Transverse colon (tissue), 4 donors: Measurements from ENCODE around the gene P4HA3. TPM values are rescaled to one million over a fixed set of nuclear protein-coding genes. Genes with fewer than 3 reads are reported as not detected.

ENCODE experiments used
- DNase-seq: peaks from one replicate; pipeline ENCODE4 v3.0.0-alpha.2; 2019
- H3K27ac ChIP-seq, 4 donors: fragments of 200-600 bp; sonication (generic); 2 replicates each; pipeline ENCODE4 v1.5.1; 2016 to 2018; ENCODE audit warnings: inconsistent platforms in 4 of 4
- H3K27me3 ChIP-seq: fragments of 200-600 bp; sonication (generic); 2 replicates; pipeline ENCODE4 v1.5.1; 2017; ENCODE audit warnings: inconsistent platforms
- H3K36me3 ChIP-seq, 4 donors: fragments of 200-600 bp; sonication (generic); 2 replicates each; pipeline ENCODE4 v1.5.1; 2017 to 2019; ENCODE audit warnings: inconsistent platforms in 4 of 4
- H3K4me1 ChIP-seq, 4 donors: fragments of 200-600 bp; sonication (generic); 2 replicates each; pipeline ENCODE4 v1.5.1; 2017 to 2020; ENCODE audit warnings: inconsistent platforms in 4 of 4
- H3K4me3 ChIP-seq, 4 donors: fragments of 200-600 bp; sonication (generic); 1 replicate in 1 of 4; 2 replicates in 3 of 4; pipeline versions ENCODE4 v1.5.1 to v1.6.1; 2017 to 2019; ENCODE audit warnings: inconsistent platforms in 4 of 4
- H3K9me3 ChIP-seq, 2 donors: fragments of 200-600 bp; sonication (generic); 2 replicates each; pipeline ENCODE4 v1.5.1; 2017 to 2019; ENCODE audit warnings: inconsistent platforms in 2 of 2
- EP300 ChIP-seq: sonication (generic); formaldehyde crosslinking; IDR thresholded peaks from one replicate; pipeline ENCODE4 v1.6.1; 2017; ENCODE audit warnings: antibody characterized with exemption, low read depth
- POLR2A ChIP-seq: fragments of 450-650 bp; IDR thresholded peaks from one replicate; pipeline ENCODE4 v1.6.1; 2016; ENCODE audit warnings: antibody characterized with exemption, mild to moderate bottlenecking, moderate library complexity
- POLR2AphosphoS5 ChIP-seq, 3 donors: sonication (generic); formaldehyde crosslinking; IDR thresholded peaks; one replicate each; pipeline ENCODE4 v1.6.1; 2016; ENCODE audit warnings: antibody characterized with exemption in 3 of 3
- WGBS, 2 donors: methylation state at CpG; one replicate each; pipeline ENCODE4 v1.1.5; 2018; ENCODE audit warnings: low coverage in 1 of 2; 5-methylcytosine and 5-hydroxymethylcytosine counted together
- in situ Hi-C, 4 donors: fragments of 200-750 bp; cut with MboI; loops; one replicate each; pipeline versions ENCODE4 v1.15.0 to v1.15.1; 2017; ENCODE audit warnings: low sequenced_read_pairs in 3 of 4, low pct_ligation_motif_present in 1 of 4, low pct_unique_long_range_greater_than_20kb in 1 of 4
- intact Hi-C: fragments of 100-400 bp; cut with DNase I; formaldehyde crosslinking; loops from one replicate; pipeline ENCODE4 v1.15.1; 2023; ENCODE audit warnings: low total_unique reads
- total RNA-seq, 4 donors: library from RNA; depleted of rRNA; stranded (reverse); fragments of >200 nt; gene quantifications; one replicate each; pipeline ENCODE4 v1.1.0, GENCODE V29; 2016
- TF ChIP-seq, protein P1 (sequence below), 5 experiments: fragments of 200-600 bp in 3 of 5; fragments of 450-650 bp in 2 of 5; sonication (generic) in 3 of 5; IDR thresholded peaks; 1 replicate in 2 of 5; 2 replicates in 3 of 5; pipeline ENCODE4 v1.5.1; 2016 to 2017; ENCODE audit warnings: antibody characterized with exemption in 5 of 5, inconsistent platforms in 3 of 5, mild to moderate bottlenecking in 2 of 5, moderate library complexity in 1 of 5

P4HA3 gene
- total RNA-seq, 4 donors from 2014 or later: 0.27 to 0.64 (median 0.40) TPM; not detected in 1

DNA sequence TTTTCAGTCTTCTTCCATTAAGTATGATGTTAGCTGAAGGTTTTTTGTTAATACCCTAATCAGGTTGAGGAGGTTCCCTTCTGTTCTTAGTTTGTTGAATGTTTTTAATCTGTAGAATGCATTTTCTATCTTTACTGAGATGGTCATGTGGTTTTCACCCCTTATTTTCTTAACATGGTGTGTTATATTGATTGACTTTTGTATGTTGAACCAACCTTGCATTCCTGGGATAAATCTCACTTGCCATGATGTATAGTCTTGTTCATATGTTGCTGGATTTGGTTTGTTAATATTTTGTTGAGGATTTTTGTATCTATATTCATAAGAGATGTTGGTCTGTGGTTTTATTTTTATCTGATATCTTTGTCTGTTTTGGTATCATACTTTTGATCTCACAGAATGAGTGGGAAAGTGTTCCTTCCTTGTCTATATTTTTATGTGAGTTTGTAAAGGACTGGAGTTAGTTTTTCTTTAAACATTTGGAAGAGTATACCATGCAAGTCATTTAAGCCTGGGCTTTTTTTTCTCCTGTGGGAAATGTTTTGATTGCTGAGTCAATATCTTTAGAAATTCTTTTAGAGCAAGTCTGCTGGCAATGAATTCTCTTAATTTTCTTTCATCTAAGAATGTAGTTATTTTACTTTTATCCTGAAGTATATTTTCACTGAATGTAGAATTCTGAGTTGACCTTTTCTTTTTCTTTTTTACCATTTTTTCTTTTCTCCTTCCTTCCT is 5.5 kb upstream of the P4HA3 start:
- no peaks in the 10 kb centered on the region for H3K27me3 ChIP-seq
- no peak for DNase-seq
- in situ Hi-C loops: no loop called here

DNA sequence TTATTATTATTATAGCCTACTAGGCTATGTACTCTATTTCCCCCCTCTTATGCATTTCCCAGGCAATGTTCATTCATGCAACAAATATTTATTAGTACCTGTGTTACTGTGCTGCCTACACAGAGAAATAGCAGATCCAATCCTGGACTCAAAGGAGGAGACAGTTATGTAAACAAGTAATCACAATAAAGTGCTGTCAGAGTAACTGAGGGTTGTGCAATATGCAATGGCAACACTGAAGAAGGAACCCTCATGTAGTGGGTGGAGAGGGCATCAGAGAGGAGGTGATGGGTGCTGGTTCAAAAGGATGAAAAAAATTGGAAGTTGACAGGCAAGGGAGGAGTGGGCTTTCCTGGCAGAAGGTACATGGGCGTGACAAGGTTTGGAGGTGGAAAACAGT is 886 bp upstream of the P4HA3 start:
- Histone ChIP-seq H3K27me3 (no peaks in the 10 kb centered on the region), H3K4me1 (peaks cover 5 to 7% (median 6%) of the 10 kb centered on the region in 4 donors), H3K27ac (no peak overlapping the region), H3K4me3 (no peak overlapping the region), H3K36me3 (no peaks in the 10 kb centered on the region), H3K9me3 (peaks cover 12 to 15% of the 10 kb centered on the region in 2 donors)
- DNase-seq: no peak
- in situ Hi-C loops (no loop called here), intact Hi-C loops (loop anchor here (5.0 kb wide), 1 partner anchor 65 kb away; no protein-coding TSS in a partner anchor)
- 67 to 86% methylated on average over 1 of the region's 1 CpG for WGBS, 2 donors
- no peak for TF ChIP-seq EP300
- TF ChIP-seq POLR2AphosphoS5 (IDR thresholded peaks at IDR 0.05): no peak
- TF ChIP-seq, protein P1, sequence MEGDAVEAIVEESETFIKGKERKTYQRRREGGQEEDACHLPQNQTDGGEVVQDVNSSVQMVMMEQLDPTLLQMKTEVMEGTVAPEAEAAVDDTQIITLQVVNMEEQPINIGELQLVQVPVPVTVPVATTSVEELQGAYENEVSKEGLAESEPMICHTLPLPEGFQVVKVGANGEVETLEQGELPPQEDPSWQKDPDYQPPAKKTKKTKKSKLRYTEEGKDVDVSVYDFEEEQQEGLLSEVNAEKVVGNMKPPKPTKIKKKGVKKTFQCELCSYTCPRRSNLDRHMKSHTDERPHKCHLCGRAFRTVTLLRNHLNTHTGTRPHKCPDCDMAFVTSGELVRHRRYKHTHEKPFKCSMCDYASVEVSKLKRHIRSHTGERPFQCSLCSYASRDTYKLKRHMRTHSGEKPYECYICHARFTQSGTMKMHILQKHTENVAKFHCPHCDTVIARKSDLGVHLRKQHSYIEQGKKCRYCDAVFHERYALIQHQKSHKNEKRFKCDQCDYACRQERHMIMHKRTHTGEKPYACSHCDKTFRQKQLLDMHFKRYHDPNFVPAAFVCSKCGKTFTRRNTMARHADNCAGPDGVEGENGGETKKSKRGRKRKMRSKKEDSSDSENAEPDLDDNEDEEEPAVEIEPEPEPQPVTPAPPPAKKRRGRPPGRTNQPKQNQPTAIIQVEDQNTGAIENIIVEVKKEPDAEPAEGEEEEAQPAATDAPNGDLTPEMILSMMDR (IDR thresholded peaks at IDR 0.05): no peak
- TF ChIP-seq POLR2A: no peak

More for the DNA sequence above, 5.5 kb upstream of the P4HA3 start:
- H3K27ac ChIP-seq: no peak overlapping the region
- H3K4me1 ChIP-seq: peaks cover 0 to 4% (median 0%) of the 10 kb centered on the region in 4 donors
- H3K9me3 ChIP-seq: peaks cover 16 to 20% of the 10 kb centered on the region in 2 donors
- H3K4me3 ChIP-seq: no peak overlapping the region
- intact Hi-C loops: no loop called here
- TF ChIP-seq EP300 (no peak), POLR2AphosphoS5 (IDR thresholded peaks at IDR 0.05) (no peak)
- H3K36me3 ChIP-seq: no peaks in the 10 kb centered on the region

DNA sequence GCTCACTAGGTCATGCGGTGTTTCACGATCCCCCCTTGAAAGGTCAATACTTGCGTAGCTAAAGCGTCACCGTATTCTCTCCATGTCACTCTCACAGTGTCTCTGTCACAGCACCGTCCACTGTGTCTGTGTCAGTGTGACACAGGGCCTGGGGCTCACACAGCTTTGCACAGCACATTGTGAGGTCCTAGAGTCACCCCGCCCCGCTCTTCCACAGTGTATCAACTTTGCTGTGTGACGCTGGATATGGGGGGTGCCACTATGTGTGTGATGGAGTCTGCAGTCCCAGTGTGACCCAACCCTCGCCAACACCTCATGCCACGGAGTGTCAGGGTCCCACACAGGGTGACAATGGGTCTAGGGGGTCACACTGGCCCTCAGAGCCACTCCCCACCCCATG is 583 bp downstream of the P4HA3 start:
- DNase-seq: no peak
- WGBS, 2 donors: 76 to 84% methylated on average over 5 to 11 of the region's 11 CpGs
- intact Hi-C loops (loop anchor here (5.0 kb wide), 1 partner anchor 64 kb away; no protein-coding TSS in a partner anchor), in situ Hi-C loops (no loop called here)
- peak overlapping the region in 2 of 4 donors; percentile 44 to 56 for H3K4me3 ChIP-seq
- H3K27ac ChIP-seq: no peak overlapping the region
- no peak for TF ChIP-seq POLR2A
- no peak for TF ChIP-seq EP300
- TF ChIP-seq POLR2AphosphoS5 (IDR thresholded peaks at IDR 0.05): no peak
- TF ChIP-seq, protein P1 (IDR thresholded peaks at IDR 0.05): no peak
- H3K9me3 ChIP-seq: peaks cover 0 to under 1% of the 10 kb centered on the region in 2 donors
- peaks cover 5 to 7% (median 6%) of the 10 kb centered on the region in 4 donors for H3K4me1 ChIP-seq
- H3K27me3 ChIP-seq: no peaks in the 10 kb centered on the region
- no peaks in the 10 kb centered on the region for H3K36me3 ChIP-seq

DNA sequence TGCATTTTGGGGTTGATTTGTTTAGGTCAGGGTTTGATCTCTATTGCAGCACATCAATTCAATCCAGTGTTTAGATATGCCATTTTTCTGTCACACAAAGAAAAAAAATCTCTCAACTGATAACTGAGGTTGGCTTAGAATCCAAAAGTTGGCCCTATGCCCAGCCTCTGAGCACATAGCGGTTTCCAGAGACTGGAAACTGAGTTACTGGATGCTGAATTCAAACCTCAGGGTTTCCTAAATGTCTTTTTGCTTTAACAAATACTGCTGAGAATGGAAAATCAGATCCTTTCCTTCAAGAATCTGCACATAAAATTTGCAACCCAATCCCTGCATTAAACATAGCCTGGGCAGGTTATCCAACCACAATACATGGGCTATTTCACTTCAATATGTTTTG is 4.0 kb downstream of the P4HA3 start:
- no peak for DNase-seq
- Histone ChIP-seq H3K36me3 (no peaks in the 10 kb centered on the region), H3K9me3 (no peaks in the 10 kb centered on the region), H3K27me3 (no peaks in the 10 kb centered on the region), H3K4me3 (no peak overlapping the region), H3K27ac (no peak overlapping the region), H3K4me1 (peaks cover 5 to 7% (median 6%) of the 10 kb centered on the region in 4 donors)
- TF ChIP-seq, protein P1 (IDR thresholded peaks at IDR 0.05): no peak
- TF ChIP-seq POLR2A (no peak), POLR2AphosphoS5 (IDR thresholded peaks at IDR 0.05) (no peak), EP300 (no peak)
- WGBS, 2 donors: 61 to 67% methylated on average over 1 of the region's 1 CpG
- in situ Hi-C loops (no loop called here), intact Hi-C loops (no loop called here)
